Cardiac fibroblast (primary cell): Measurements from ENCODE around the gene COL3A1.

Source experiments
- DNase-seq, 2 donors: peaks; one replicate each; pipeline versions ENCODE4 v3.0.0 to v3.0.0-alpha.2; 2010; ENCODE audit warnings: low read depth in 2 of 2
- H3K4me3 ChIP-seq, 2 donors: replicated peaks in 1 of 2; 1 replicate in 1 of 2; 2 replicates in 1 of 2; pipeline ENCODE4 v1.5.1; 2011; ENCODE audit warnings: low read depth in 2 of 2, low read length in 2 of 2, mild to moderate bottlenecking in 2 of 2, moderate library complexity in 1 of 2
- TF ChIP-seq, protein P1 (sequence below): IDR thresholded peaks from one replicate; pipeline ENCODE4 v1.5.1; 2011; ENCODE audit warnings: low read depth, mild to moderate bottlenecking, low read length, inconsistent platforms

The COL3A1 gene

GRCh38 chr2:189020179-189020578, 46.0 kb downstream of the COL3A1 start:
- no peak overlapping the region for H3K4me3 ChIP-seq
- TF ChIP-seq, protein P1, sequence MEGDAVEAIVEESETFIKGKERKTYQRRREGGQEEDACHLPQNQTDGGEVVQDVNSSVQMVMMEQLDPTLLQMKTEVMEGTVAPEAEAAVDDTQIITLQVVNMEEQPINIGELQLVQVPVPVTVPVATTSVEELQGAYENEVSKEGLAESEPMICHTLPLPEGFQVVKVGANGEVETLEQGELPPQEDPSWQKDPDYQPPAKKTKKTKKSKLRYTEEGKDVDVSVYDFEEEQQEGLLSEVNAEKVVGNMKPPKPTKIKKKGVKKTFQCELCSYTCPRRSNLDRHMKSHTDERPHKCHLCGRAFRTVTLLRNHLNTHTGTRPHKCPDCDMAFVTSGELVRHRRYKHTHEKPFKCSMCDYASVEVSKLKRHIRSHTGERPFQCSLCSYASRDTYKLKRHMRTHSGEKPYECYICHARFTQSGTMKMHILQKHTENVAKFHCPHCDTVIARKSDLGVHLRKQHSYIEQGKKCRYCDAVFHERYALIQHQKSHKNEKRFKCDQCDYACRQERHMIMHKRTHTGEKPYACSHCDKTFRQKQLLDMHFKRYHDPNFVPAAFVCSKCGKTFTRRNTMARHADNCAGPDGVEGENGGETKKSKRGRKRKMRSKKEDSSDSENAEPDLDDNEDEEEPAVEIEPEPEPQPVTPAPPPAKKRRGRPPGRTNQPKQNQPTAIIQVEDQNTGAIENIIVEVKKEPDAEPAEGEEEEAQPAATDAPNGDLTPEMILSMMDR, result no peak
- DNase-seq, result peak; percentile 18 to 21

- TF ChIP-seq, protein P1, result no peak
- H3K4me3 ChIP-seq, result no peak overlapping the region
- DNase-seq, result peak; percentile 94 to 96
Observed at GRCh38 chr2:189022053-189022481, 47.9 kb downstream of the COL3A1 start.

- DNase-seq, result peak; percentile 73 to 82
- TF ChIP-seq, protein P1, result no peak
- H3K4me3 ChIP-seq, result no peak overlapping the region
Observed at GRCh38 chr2:189022492-189022891, 48.3 kb downstream of the COL3A1 start.

DNA sequence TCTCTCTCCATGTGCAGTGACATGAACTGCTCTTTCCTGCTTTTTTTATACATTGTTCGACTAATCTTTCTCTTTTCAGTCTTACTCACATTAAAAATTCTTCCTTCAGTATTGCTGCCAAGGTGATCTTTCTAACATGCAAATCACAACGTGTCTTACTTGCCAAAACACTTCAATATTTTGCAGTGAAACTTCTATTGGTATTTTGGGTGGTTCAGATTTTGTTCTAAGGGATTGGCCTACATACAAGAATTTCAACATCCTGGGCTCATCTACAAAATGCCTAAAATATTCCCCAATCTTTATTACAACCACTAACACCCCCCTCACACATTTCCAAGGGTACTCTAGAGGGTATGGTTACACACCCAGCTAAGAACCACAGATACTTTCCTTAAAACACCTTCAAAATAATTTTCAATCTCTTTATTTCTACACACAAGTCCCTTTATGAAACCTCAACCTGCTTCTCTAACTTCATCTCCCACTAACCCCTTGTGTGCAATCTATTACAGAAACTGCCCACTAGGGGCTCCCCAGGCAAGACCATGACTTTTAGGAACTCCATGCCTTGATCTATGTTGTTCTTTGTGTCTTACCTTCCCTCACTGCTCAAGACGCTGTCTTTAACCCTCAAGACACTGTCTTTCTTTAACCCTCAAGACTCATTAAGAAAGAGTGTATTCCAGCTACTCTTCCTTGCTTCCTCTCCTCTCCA, 50.9 kb downstream of the COL3A1 start:
- no peak overlapping the region for H3K4me3 ChIP-seq
- TF ChIP-seq, protein P1, result peak; percentile 54
- peak in 1 of 2 donors; percentile 52 for DNase-seq

DNA sequence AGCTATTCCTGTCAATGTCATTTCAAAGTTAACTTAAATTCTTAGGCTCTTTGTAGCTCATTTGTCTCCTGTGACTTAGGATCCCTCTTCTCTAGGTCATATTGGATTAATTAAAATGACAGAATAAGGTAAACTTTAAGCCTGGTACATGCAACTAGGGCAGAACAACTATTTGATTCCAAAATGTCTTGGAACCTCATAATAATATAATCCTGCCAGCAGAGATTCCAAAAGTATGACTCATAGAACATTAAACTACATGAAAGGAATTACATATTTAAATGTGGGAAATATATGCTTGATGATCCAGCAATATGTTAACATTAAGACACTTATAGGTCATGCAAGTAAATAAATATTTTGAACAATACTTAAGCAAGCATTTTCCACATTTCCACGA, 63.3 kb downstream of the COL3A1 start:
- TF ChIP-seq, protein P1, result no peak
- no peak overlapping the region for H3K4me3 ChIP-seq
- peak; percentile 59 to 67 for DNase-seq

- no peak for DNase-seq
Observed at GRCh38 chr2:189045836-189046235, 71.7 kb downstream of the COL3A1 start.

More at GRCh38 chr2:189045836-189046235, 71.7 kb downstream of the COL3A1 start:
- H3K4me3 ChIP-seq, result no peak overlapping the region
- TF ChIP-seq, protein P1, result no peak
